Brain microvascular endothelial cell (primary cell): ENCODE data around the gene ID2.

ENCODE experiments used
- DNase-seq: peaks from one replicate; pipeline ENCODE4 v3.0.0-alpha.2; 2020
- H3K27ac ChIP-seq: fragments of 250-450 bp; sonication (Bioruptor Pico); 2 replicates; pipeline ENCODE4 v1.5.1; 2020; ENCODE audit warnings: mild to moderate bottlenecking, moderate library complexity
- H3K27me3 ChIP-seq: fragments of 250-450 bp; sonication (Bioruptor Pico); replicated peaks from 2 replicates; pipeline ENCODE4 v1.5.1; 2020; ENCODE audit warnings: mild to moderate bottlenecking
- H3K36me3 ChIP-seq: fragments of 250-450 bp; sonication (Bioruptor Pico); replicated peaks from 2 replicates; pipeline ENCODE4 v1.5.1; 2020; ENCODE audit warnings: mild to moderate bottlenecking
- H3K4me3 ChIP-seq: 2 replicates; pipeline ENCODE4 v1.5.1; 2011; ENCODE audit warnings: low read depth, mild to moderate bottlenecking, control low read depth, low read length, moderate library complexity
- in situ Hi-C: cut with HindIII; loops from 2 replicates; pipeline ENCODE4 v1.10.0; 2017; ENCODE audit warnings: low sequenced_read_pairs, low pct_ligation_motif_present
- TF ChIP-seq, protein P1 (sequence below): IDR thresholded peaks from 2 replicates; pipeline ENCODE4 v1.5.1; 2011; ENCODE audit warnings: low read depth, mild to moderate bottlenecking, moderate library complexity, low read length, control low read depth, inconsistent platforms; ENCODE audit errors: missing control alignments

The ID2 gene

DNA sequence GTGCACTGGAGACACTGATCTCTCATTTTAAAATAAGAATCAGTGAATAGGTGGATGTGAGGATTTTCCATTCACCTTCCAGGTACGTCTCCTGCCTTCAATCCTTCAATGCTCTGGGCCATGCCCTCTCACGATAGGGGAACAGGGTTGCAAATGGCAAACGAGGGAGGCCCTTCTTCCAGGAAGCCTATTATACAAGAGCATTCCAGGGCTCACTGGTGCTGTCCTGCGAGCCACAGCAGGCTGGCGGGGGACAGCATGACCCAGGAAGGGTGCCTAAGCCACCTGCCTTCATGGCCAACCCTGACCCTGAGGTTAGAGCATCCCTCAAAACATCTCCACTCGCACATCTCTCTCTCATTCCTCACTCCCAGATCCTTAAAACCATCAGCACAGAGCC, 20.6 kb upstream of the ID2 start:
- in situ Hi-C loops: no loop called here
- Histone ChIP-seq H3K27me3 (no peaks in the 10 kb centered on the region), H3K4me3 (no peak overlapping the region), H3K36me3 (no peaks in the 10 kb centered on the region), H3K27ac (no peak overlapping the region)
- DNase-seq: no peak
- TF ChIP-seq, protein P1, sequence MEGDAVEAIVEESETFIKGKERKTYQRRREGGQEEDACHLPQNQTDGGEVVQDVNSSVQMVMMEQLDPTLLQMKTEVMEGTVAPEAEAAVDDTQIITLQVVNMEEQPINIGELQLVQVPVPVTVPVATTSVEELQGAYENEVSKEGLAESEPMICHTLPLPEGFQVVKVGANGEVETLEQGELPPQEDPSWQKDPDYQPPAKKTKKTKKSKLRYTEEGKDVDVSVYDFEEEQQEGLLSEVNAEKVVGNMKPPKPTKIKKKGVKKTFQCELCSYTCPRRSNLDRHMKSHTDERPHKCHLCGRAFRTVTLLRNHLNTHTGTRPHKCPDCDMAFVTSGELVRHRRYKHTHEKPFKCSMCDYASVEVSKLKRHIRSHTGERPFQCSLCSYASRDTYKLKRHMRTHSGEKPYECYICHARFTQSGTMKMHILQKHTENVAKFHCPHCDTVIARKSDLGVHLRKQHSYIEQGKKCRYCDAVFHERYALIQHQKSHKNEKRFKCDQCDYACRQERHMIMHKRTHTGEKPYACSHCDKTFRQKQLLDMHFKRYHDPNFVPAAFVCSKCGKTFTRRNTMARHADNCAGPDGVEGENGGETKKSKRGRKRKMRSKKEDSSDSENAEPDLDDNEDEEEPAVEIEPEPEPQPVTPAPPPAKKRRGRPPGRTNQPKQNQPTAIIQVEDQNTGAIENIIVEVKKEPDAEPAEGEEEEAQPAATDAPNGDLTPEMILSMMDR: no peak

DNA sequence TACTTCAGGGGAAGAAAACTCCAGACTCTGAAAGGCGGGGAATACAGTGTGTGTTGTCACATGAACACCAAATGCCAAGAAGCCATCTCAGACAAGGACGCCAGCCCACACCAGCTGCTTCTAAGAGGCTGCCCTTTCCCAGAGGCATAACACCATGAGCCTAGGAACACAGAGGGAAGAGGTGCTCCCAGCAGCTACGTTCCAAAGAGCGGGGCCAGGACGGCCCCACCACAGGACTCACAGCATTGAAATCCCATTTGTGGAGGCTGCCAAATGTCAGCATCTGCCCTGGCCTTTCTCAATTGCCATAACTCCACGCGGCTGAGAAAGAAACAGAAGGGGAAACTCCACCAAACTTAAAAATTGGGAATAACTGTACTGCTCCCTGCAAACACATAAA, 20.1 kb upstream of the ID2 start:
- in situ Hi-C loops: no loop called here
- no peak overlapping the region for H3K4me3 ChIP-seq
- H3K27ac ChIP-seq: no peak overlapping the region
- H3K27me3 ChIP-seq: no peaks in the 10 kb centered on the region
- H3K36me3 ChIP-seq: no peaks in the 10 kb centered on the region
- no peak for DNase-seq
- TF ChIP-seq, protein P1: no peak

DNA sequence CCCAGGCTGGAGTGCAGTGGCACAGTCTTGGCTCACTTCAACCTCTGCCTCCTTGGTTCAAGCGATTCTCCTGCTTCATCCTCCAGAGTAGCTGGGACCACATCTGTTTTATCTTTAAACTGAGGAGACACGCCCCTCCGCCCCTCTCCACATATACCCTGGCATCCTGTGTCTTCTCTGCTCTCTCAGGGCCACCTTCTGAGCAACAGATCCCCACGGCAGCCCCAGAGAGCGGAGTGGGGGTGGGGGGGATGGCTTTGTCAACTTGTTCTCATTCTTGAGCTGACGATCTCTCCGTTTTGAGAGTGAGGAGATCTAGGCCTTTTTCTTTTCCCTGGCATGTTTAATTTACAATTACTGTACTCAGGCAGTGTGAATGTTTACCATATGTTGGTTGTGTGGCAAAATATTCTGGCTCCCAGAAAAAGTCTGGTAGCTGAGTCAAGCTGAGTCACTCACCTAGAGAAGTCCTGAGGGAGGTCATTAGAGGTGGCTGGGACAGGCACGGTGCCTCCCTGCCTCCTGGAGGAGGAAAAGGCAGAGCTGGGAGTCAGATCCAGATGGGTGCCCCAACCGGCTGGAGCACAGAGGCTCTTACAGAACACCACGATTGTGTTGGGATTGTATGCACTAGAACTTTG, 19.5 kb upstream of the ID2 start:
- no peak for DNase-seq
- Histone ChIP-seq H3K27ac (no peak overlapping the region), H3K27me3 (no peaks in the 10 kb centered on the region), H3K4me3 (no peak overlapping the region), H3K36me3 (no peaks in the 10 kb centered on the region)
- TF ChIP-seq, protein P1: peak; percentile 53
- in situ Hi-C loops: no loop called here

DNA sequence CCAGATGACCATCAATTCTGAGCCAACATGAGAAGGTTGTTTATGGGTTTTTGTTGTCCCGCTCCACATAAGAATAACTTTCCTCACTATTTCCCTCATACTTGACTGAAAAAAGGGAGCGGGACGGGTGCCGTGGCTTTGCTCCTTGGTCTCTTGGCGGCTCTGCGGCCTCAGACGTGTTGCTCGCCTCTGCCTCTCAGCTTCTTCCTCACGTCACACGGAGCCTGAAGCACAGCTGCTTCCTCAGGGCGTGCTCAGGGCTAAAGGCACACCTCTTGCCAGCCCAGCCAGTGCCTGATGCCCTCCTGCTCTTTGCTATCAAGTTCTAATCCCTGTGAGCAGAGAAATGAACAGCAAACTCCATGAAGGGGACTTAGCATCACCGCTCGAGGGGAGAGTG, 17.9 kb upstream of the ID2 start:
- DNase-seq: no peak
- TF ChIP-seq, protein P1: no peak
- Histone ChIP-seq H3K27me3 (no peaks in the 10 kb centered on the region), H3K36me3 (no peaks in the 10 kb centered on the region), H3K27ac (no peak overlapping the region), H3K4me3 (no peak overlapping the region)
- in situ Hi-C loops: no loop called here

DNA sequence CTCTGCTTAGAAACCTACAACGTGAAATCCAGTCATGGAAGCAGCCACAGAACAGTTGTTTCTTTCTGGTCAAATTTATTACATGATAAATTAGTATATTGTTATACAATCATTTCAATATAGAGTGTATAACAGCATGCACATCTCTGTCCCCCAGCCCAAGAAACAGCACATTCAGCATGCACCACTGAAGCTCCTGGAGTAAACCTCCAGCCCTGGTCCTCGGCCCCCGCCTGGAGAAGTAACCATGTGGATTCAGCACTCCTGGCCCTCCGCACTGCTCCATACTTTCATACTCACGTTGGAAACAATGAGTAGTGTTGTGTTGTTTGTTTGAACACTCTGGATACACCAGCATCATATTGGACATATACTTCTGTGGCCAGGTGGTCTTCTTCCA, 15.3 kb upstream of the ID2 start:
- TF ChIP-seq, protein P1: no peak
- H3K36me3 ChIP-seq: no peaks in the 10 kb centered on the region
- no peak overlapping the region for H3K4me3 ChIP-seq
- in situ Hi-C loops: no loop called here
- H3K27ac ChIP-seq: no peak overlapping the region
- H3K27me3 ChIP-seq: peaks cover 2% of the 10 kb centered on the region
- no peak for DNase-seq

DNA sequence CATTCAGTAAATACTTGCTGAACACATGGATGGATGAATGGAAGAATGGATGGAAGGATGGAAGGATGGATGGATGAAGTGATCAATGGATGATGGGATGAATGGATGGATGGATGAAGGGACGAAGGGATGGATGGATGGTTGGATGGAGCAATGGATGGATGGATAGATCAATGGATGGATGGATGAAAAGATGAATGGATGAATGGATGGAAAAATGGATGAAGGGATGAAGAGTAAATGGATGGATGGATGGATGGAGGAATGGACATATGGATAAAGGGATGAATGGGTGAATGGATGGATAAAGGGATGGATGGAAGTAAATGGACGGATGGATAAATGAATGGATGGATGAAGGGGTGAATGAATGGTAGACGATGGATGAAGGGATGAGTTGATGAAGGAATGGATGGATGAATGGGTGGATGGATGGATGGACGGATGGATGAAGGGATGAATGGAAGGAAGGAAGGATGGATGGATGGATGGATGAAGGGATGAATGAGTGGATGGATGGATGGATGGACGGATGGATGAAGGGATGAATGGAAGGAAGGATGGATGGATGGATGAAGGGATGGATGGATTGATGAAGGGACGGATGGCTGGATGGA, 13.9 kb upstream of the ID2 start:
- DNase-seq: no peak
- Histone ChIP-seq H3K27me3 (peaks cover 2% of the 10 kb centered on the region), H3K4me3 (no peak overlapping the region), H3K36me3 (no peaks in the 10 kb centered on the region), H3K27ac (no peak overlapping the region)
- in situ Hi-C loops: no loop called here
- TF ChIP-seq, protein P1: no peak
